HG02623 (cell line): ENCODE results near the gene MRPL30.
"Not testable (repeated sequence)": the region's sequence is repeated elsewhere in the genome, so short reads cannot be mapped to it uniquely, and the experiment has no call there.

Experiments
- ATAC-seq: cut with Tn5 transposase; IDR thresholded peaks from one replicate; pipeline ENCODE4 v1.9.1; 2021; ENCODE audit warnings: moderate library complexity; ENCODE audit not compliant: unreplicated experiment

Gene MRPL30

GRCh38 chr2:99180755-99181623 lies at the start of gene MRPL30, which contains the start of gene MITD1:
Gene MRPL30 (plus strand): TSS chr2:99181184. CDS start chr2:99186204, 5,020 bp downstream.
Gene MITD1 (minus strand): TSS chr2:99181058. CDS start chr2:99180981, 77 bp downstream.
- ATAC-seq: peak; percentile 87

GRCh38 chr2:99135044-99135556 lies 45.9 kb upstream of the MRPL30 start:
- ATAC-seq: not testable (repeated sequence)

- ATAC-seq: no peak
Measured at GRCh38 chr2:99139003-99139402, 42.0 kb upstream of the MRPL30 start.

- no peak for ATAC-seq
Measured at GRCh38 chr2:99140056-99140859, 40.7 kb upstream of the MRPL30 start.

- ATAC-seq: peak; percentile 18
Measured at GRCh38 chr2:99140860-99141109, 40.2 kb upstream of the MRPL30 start.

GRCh38 chr2:99141110-99142108 lies 39.6 kb upstream of the MRPL30 start, which contains the start of gene C2orf15:
Gene C2orf15 (plus strand): TSS chr2:99141707. CDS start chr2:99150559, 8,852 bp downstream.
- peak; percentile 85 for ATAC-seq

- no peak for ATAC-seq
Measured at GRCh38 chr2:99150706-99151105, 30.3 kb upstream of the MRPL30 start.

GRCh38 chr2:99152199-99152895 lies 28.6 kb upstream of the MRPL30 start:
- no peak for ATAC-seq

- ATAC-seq: no peak
Measured at GRCh38 chr2:99153921-99154604, 26.9 kb upstream of the MRPL30 start.

GRCh38 chr2:99154643-99155536 lies 26.1 kb upstream of the MRPL30 start, which contains the start of the genes LIPT1 and TSGA10:
Gene LIPT1 (plus strand): TSS chr2:99154967. CDS start chr2:99161958, 6,991 bp downstream.
Gene TSGA10 (minus strand): TSS chr2:99154942. CDS start chr2:99109439, 45,503 bp downstream.
- ATAC-seq: peak; percentile 97

GRCh38 chr2:99156891-99157290 lies 24.1 kb upstream of the MRPL30 start:
- ATAC-seq: no peak

- no peak for ATAC-seq
Measured at GRCh38 chr2:99158599-99158998, 22.4 kb upstream of the MRPL30 start.

GRCh38 chr2:99159594-99159993 lies 21.4 kb upstream of the MRPL30 start:
- no peak for ATAC-seq

GRCh38 chr2:99166218-99166617 lies 14.8 kb upstream of the MRPL30 start:
- ATAC-seq: no peak

GRCh38 chr2:99169534-99169933 lies 11.4 kb upstream of the MRPL30 start:
- no peak for ATAC-seq

GRCh38 chr2:99171377-99172140 lies 9.4 kb upstream of the MRPL30 start:
- ATAC-seq: no peak

GRCh38 chr2:99181624-99182000 lies 628 bp downstream of the MRPL30 start:
- ATAC-seq: no peak
